Thyroid gland (tissue), 4 donors: ENCODE data around the gene SS18L1.

ENCODE experiments used
- CTCF ChIP-seq, 6 experiments: fragments of 200-600 bp in 3 of 6; fragments of 450-650 bp in 3 of 6; sonication (generic) in 3 of 6; IDR thresholded peaks; one replicate each; pipeline ENCODE4 v1.5.1; 2016 to 2019; ENCODE audit warnings: antibody characterized with exemption in 6 of 6, mild to moderate bottlenecking in 2 of 6, inconsistent platforms in 1 of 6, moderate library complexity in 1 of 6
- POLR2A ChIP-seq, 2 donors: fragments of 450-650 bp; IDR thresholded peaks; one replicate each; pipeline ENCODE4 v1.6.1; 2017; ENCODE audit warnings: antibody characterized with exemption in 2 of 2, mild to moderate bottlenecking in 2 of 2, moderate library complexity in 1 of 2

GRCh38 chr20:62139636-62140035 is 3.9 kb upstream of the SS18L1 start:
- TF ChIP-seq CTCF (IDR thresholded peaks at IDR 0.05), result no peak
- no peak for TF ChIP-seq POLR2A (IDR thresholded peaks at IDR 0.05)
